Mucosa of gallbladder (tissue), 1 donor: Measurements from ENCODE around the gene NPAS4. TPM values are rescaled to one million over a fixed set of nuclear protein-coding genes. Genes with fewer than 3 reads are reported as not detected.
"Not testable (repeated sequence)": the region's sequence is repeated elsewhere in the genome, so short reads cannot be mapped to it uniquely, and the experiment has no call there.

Experiments used
- DNase-seq: peaks from one replicate; pipeline ENCODE4 v3.0.0-alpha.2; 2020; ENCODE audit warnings: low spot score
- total RNA-seq: library from RNA; stranded (reverse); gene quantifications from one replicate; pipeline ENCODE4 v1.2.1, GENCODE V29; 2021
- donor health status: DM: no; HTN: no; CAD: no.

Gene NPAS4
- total RNA-seq, 1 donor from 2014 or later = 1.5 TPM

DNA sequence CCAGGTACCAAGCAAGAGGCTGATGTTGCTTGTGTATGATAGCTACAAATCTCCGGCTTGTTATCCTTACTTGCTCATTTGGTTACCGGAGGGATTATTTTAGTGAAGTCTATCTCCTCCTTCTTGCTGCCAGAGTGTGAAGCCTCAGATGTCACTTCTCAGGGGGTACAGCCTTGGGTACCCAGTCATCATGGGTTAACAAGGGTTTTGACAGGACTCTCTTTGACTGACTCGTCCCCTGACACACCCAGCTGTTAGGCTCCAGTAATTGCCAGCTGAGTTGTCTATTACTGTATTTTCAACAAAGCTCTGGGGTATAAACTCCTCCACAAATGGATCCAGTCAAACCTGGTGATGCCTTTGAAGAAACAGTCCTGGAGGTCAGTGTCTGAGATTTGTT, 34.0 kb downstream of the NPAS4 start:
- no peak for DNase-seq

DNA sequence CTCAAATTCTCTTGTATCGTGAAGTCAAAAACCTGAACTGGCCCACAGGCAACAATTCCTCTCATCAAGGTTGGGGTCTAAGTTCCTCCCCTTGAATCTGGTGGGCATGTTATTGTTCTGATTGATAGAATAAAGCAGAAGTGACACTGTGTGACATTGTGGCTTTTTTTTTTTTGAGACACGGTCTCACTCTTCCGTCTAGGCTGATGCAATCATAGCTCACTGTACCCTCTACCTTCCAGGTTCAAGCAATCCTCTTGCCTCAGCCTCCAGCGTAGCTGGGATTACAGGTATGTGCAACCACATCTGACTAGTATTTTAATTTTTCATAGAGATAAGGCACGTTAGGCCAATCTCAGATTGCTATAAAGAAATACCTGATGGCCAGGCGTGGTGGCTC, 37.0 kb downstream of the NPAS4 start:
- no peak for DNase-seq

DNA sequence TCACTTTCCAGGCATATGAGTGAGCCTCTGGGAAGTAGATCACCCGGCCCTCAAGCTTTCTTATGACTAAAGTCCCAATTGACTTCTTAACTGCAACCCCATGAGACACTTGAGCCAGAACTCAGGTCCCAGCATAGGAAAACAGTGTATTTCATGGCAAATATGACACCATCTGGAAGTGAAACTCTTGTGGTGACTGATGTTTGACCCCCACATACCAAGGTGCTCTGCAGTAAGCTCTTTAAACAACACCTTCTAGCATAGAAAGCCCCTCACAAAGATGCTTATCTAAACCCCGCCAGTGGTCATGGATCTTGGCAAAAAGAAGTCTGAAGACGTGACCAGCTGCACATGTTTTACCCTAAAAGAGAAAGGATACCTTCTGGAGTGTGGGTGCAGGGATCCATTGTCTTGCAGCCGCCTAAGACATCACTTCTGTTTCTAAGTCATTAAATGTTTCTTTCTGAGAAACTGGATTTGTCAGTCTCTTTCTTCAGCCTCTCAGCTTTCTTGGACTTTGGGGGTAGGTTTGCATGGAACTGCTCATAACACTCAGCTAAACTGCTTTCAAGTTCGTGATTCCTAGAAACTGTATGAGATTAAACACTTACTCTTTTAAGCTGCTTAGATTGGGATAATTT, 38.4 kb downstream of the NPAS4 start:
- DNase-seq = no peak

DNA sequence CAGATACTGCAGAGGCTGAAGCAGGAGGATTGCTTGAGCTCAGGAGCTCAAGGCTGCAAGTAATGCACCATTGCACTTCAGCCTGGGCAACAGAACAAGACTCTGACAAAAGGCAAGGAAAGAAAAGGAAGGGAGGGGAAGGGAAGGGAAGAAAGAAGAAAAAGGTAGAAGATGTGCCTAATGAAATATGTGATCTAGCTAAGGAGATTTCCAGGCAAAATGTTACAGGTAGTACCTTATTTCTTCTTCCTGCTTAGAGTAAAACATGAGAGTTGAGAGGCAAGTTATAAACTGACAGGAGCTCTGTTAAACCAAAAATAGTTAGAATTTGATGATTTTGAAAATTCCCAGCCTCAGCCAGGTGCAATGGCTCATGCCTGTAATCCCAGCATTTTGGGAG, 41.2 kb downstream of the NPAS4 start:
- DNase-seq = no peak

DNA sequence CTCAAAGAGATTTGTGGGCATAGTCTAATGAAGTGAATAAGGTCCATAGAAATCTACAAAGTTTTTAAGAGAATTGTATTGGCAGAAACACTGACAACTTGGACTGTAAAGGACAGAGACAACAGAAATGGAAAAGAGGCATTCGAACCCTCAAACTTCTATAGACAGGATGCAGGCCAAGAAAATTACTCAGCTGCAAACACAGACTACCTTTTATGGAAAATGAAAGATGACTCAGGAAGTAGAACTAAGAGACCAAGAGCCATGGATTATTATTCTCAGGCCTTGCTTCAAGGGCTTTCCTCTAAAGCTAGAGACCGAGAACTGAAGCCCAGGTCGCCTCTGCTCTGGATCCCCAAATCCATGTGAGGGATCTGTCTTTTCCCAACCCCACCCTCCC, 42.1 kb downstream of the NPAS4 start:
- no peak for DNase-seq

DNA sequence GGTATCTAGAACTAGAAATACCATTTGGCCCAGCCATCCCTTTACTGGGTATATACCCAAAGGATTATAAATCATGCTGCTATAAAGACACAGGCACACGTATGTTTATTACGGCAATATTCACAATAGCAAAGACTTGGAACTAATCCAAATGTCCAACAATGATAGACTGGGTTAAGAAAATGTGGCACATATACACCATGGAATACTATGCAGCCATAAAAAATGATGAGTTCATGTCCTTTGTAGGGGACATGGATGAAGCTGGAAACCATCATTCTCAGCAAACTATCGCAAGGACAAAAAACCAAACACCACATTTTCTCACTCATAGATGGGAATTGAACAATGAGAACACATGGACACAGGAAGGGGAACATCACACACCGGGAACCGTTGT, 43.3 kb downstream of the NPAS4 start:
- DNase-seq = not testable (repeated sequence)

DNA sequence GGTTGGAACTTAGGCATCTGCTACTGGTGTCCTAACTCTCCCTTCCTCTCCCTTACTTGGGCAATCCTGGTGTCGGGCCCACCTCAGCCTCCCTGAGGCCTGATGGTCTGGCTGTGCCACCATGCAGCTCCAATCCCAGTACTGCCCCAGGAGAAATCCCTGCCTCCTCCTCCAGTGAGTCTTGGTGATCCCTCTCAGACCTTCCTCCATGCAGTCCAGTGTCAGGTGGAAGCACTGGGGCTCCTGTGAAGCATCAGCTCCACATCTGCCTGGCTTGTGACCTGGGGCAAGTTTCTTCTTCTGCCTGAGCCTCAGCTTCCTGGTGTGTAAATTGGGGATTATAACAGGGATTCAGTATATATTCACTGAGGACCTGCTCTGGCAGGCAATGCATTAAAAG, 44.1 kb downstream of the NPAS4 start:
- no peak for DNase-seq

DNA sequence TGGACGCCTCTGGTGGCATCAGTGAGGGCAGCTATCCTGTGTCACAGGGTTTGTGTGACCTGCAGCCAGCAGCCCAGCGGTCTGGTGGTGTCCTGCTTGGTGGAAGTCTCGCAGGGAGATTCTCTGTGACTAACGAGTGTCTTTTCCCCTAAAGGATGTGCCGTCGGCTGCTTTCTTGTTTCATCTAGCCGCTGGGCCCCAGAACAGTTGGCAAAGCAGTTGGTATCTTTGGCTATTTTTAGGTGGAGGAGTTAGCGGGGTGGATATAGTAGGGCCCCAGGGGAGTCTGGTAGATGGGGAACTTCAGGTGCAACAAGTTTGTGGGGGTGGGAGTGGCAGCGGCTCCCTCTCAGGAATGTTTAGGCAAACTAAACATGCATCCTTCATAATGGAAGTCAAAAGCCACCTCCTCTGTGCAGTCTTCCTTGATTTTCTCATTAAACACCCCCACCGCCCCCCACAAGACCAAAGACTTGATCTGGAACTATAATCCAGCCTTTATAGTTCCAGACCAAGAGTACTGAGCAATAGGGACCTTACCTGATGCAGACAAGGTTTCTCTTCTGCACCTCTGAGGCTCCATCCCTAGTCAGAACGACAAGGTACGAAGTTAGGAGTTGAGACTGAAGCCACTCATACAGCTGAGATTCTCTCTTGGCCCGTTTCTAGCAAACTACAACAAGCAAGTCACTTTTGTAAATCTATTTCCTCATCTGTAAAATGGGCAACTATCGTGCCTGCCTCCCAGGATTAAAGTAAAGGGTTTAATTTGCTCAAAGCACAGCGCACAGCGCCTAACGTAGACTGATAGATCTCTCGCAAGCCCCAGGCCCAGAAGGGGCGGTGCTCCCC, 44.8 kb downstream of the NPAS4 start:
- no peak for DNase-seq

DNA sequence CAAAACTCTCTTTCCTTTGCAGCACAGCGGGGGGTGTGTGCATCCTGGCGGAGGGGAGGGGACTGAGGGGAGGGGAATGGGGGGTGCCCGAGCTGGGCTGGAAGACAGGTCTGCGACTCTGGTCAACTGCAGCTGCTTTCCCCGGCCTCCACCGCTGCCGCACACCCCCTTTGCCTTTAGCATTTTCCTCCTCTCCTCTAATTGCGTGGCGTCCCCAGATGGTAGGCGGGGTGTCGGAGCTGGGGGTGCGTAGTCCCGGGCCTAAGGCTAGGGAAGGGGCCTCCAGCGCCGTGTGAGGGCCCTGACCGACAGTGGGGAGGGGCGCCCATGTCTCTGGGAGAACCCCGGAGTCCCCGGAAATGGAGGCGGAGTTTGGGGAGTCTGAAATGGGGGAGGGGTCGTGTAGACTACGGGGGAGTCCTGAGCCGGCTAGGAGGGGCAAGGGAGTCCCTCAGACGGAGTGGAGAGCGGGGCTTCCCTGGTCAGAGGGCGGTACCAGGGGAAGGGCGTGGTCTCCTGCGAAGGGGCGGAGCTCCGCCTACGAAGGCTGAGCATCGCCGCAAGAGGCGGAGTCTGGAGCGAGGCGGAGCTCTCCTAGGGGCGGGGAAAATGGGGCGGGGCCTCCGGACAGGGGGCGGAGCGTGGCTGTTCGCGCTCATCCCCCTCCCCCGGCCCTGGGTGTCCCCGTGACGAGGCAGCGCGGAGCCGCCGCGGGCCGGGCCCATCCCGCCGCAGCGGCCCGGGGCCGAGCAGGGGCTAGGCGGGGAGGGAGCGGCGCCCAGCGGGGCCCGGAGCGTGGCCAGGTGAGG, 45.6 kb downstream of the NPAS4 start, which contains the start of gene PELI3:
PELI3 (plus strand) TSS at position 681 of the 809 bp plus-strand sequence. CDS start 1,224 bp downstream, outside the sequence.
- DNase-seq = peak; percentile 95

DNA sequence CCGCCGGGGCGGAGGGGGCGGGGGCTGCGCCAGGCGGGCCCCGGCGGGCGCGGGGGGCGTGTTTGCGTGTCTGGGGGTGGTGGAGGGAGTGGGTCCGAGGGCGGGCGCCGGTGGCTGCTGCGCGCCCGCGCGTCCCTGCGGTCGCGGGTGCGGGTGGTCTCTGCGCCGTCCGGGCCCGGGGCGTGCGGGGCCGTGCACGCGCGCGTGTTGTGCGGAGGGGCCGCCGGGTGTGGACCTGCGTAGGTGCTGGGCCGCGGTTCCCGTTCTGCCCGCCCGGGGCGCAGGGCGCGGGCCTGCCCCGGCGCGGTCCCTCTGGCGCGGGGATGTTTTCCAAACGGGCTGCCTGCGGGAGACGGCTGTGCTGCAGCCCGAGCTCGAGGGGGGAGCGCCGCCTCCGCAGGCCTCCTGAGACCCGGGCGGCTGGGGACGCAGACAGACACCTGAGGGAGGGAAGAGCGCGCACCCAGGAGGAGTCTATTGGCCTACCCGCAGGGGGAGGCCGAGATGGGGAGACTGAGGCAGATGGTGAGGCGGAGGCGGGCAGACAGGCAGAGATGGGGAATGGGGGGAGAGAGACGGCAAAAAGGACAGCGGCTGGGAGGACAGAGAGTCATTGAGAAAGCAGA, 46.3 kb downstream of the NPAS4 start:
- DNase-seq = peak; percentile 14

DNA sequence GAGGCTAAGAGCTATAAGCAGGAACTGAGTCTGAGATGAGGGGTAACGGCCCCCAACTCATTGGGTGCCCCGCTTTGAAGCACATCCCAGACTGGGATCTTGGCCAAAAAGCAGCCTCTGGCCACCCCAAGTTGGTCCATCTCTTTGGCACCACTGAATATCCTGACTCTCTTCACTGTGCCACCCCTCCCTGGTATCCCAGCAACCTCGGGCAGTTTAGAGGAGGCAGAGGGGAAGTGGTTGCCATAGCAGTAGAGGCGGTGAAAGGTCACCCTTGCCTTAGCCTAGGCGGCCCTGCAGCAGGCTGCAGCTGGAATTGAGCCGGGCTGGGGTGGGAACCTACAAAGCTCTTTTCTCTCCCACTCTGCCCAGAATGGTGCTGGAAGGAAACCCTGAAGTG, 46.9 kb downstream of the NPAS4 start:
- peak; percentile 29 for DNase-seq

DNA sequence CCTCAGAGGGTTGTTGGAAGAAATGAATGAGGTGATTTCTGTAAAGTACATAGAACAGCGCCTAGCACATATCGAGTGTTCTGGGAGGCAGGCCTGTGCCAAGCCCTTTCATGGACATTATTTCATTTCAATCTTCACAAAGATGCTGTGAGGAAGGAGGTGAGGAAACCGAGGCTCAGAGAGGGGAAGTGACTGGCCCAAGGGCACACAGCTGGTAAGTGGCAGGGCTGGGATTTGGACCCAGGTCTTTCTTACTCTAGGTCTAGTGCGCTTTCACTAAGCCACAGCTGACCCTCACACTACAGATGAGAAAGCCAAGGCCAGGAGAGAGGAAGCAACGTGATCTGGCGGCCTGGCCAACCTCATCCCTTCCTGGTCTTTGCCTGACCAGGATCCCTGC, 47.9 kb downstream of the NPAS4 start:
- no peak for DNase-seq

DNA sequence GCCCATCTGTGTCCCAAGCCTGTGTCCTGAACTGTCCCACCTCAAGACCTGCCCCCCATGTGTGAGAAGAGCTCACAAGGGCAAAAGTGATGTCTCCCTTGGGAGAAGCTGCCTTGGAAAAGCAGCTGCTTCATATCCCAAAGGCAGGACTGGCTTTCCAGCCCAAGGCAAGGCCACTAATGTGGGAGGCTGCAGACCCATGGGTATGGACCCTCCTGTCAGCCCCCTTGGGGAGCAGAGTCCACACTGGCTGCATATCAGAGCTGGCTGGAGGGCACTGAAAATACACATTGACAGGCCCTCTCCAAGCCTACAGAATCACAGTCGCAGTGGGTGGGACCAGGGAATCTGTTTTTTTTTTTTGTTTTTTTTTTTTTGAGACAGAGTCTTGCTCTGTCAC, 48.6 kb downstream of the NPAS4 start:
- DNase-seq = no peak

DNA sequence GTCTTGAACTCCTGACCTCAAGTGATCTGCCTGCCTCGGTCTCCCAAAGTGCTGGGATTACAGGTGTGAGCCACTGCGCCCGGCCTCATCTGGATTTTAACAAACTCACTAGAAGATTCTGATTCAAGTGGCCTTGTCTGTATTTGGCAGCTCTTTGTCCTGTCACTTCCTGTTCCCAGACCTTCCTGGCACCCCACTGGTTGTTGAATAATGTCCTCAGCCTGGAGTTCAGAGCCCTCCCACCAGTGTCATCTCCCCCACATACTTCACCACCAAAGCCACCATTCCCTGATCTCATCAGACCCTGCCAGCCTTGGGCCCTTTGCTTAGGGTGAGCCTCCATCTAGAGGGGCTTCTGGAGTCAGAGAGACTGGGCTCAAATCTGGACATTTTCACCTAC, 49.2 kb downstream of the NPAS4 start:
- no peak for DNase-seq

DNA sequence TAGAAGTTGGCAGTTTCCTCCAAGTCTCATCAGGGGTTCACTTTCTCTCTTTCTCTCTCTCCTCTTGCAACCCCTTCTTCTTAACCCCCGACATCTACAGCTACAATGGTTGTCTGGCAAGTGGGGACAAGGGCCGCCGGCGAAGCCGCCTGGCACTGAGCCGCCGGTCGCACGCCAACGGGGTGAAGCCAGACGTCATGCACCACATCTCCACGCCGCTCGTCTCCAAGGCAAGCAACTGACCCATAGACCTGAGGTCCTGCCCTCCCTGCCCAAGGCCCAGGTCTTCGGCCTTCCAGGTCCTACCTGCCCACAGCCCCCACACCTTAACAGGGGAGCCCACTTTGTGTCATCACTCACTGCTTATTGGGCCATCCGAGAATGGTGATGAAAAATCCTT, 50.3 kb downstream of the NPAS4 start:
- no peak for DNase-seq

DNA sequence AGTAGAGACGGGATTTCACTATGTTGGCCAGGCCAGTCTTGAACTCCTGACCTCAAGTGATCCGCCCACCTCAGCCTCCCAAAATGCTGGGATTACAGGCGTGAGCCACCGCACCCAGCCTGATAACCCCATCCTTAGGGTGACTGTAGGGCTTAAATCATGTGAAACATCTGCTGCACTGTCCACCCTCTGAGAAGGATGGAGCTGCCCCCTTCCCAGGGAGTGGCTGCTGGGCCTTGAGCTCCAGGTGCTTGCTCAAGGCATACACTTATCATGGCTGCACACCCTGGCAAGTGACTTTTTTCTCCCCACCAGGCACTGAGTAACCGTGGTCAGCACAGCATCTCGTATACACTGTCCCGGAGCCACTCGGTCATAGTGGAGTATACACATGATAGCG, 51.2 kb downstream of the NPAS4 start:
- DNase-seq = no peak

DNA sequence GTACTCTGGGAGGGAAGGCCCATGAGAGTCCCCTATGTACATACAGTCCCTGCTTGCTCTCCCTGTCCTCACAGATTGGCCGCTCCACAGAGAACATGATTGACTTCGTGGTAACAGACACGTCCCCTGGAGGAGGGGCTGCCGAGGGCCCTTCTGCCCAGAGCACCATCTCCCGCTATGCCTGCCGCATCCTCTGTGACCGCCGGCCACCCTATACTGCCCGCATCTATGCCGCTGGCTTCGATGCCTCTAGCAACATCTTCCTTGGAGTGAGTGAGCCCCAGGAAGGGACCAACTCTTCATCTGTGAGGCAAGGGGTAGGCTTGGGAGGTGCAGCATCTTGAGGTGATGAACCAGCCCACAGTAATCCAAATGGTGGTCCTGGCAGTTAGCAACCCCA, 52.3 kb downstream of the NPAS4 start:
- no peak for DNase-seq

DNA sequence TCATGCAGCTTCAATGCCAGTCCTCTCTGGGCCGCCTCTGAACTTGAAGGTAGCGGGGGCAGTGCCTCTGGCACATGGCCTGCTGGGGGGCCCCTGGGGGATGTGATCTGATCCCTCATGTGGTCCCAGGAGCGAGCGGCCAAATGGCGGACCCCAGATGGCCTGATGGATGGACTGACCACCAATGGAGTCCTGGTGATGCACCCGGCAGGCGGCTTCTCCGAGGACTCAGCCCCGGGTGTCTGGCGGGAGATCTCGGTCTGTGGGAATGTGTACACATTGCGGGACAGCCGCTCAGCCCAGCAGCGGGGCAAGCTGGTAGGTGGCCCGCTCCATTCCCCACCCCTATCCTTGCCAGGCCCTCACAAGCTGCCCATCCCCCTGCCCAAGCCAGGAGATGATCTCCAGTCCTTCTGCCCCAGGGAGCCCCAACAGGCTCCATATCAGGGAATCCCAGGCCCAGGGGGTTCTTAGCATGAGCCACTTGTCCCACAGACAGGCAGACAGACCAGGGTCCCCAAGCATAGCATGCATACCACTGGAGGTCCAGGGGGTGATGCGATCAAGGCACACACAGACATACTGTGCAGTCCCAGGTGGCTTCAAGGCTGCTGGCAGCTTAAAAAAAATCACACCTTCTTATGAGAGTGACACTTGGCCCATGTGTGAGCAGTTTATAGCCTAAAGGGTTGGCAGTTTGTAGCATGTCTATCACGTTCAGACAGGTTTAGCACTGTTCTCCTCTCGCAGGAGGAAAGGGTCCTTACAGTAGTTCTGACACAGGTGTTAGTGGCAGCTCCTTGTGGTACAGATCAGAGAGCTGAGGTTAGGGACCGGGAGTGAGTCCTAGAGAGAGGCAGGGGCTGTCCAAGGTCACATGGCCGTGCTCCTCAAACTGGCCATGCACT, 53.0 kb downstream of the NPAS4 start:
- no peak for DNase-seq

DNA sequence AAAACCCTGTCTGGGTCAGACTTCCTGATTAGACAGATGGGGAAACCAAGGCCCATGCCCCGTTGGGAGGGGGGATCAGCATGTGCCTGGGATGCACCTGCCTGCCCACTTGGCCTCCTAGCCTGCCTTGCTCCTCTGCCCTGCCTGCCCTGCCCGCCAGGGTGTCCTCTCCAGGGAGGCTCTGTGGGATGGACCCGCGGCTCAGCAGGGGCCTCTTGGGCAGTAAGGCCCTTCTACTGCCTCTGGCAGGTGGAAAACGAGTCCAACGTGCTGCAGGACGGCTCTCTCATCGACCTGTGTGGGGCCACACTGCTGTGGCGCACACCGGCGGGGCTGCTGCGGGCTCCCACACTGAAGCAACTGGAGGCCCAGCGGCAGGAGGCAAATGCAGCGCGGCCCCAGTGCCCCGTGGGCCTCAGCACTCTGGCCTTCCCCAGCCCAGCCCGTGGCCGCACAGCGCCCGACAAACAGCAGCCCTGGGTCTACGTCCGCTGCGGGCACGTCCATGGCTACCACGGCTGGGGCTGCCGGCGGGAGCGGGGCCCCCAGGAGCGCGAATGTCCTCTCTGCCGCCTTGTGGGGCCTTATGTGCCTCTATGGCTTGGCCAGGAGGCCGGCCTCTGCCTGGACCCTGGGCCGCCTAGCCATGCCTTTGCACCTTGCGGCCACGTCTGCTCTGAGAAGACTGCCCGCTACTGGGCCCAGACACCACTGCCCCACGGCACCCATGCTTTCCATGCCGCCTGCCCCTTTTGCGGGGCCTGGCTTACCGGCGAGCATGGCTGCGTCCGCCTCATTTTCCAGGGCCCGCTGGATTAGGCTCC, 54.7 kb downstream of the NPAS4 start:
- no peak for DNase-seq
